ENCODE data around the gene NEDD9. TPM values are rescaled to one million over a fixed set of nuclear protein-coding genes. Genes with fewer than 3 reads are reported as not detected.
A peak's percentile ranks its signal among the peaks of the same experiment; 100 is the strongest.

Gene NEDD9
- total and polyA plus RNA-seq, 2 of the 13 experiments (the other 11 are each of a cell fraction or from before 2014, with no cell fraction given), result 27.1 to 389 TPM

DNA sequence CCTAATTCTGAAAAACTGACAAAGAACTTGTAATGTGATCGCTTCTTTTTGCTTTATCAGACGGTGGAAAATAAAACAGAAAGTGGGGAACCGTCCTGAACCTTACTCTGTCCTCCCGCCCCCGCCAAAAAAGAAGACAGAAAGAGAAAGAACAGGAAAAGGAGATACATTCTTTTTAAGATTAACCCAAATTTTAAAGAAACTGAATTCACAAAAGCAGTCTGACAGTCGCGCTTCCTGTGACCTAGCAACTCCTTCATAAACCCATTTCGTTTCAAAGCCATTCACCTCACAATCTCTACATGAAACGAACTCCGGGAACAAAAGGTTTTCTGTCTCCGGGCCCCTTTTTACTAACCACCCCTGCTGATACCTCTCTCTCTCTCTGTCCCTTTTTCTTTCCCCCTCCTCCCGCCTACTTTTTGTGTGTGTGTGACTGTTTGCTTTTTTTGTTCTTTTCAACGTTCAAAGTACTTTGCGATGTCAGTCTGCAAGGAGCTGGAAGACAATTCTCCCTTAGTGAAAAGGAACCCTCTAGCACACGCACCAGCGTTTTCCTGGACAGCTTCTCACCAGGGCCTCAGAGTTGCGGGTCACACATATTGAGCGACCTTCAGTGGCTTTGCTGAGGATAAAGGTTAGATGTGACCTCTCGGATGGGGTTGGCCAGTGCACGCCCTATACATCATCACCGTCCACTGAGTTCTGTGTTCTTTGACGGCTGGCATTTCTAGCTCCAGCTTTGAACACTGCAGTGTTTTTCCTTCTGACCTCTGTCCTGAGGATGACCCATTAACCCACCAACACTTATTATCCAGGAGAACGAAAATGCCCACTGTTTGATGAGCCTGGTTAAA lies 530 bp upstream of the NEDD9 start (continued):
- TF ChIP-seq ZNF33A (CRISPR knock-in tag; IDR thresholded peaks at IDR 0.05; ENCODE audit: borderline replicate concordance) (no peak), SPEN (CRISPR knock-in tag; IDR thresholded peaks at IDR 0.05; ENCODE audit: low read depth) (peak; percentile 88; the same call in 1 of the 2 replicates), GFI1 (CRISPR knock-in tag; IDR thresholded peaks at IDR 0.05; ENCODE audit: borderline replicate concordance) (0 out of 2 replicates have a peak, but pooled peaks have one; percentile 48), FOXA1 (IDR thresholded peaks at IDR 0.05) (no peak), FOXA1 (CRISPR knock-in tag; IDR thresholded peaks at IDR 0.05) (peak; percentile 59), MEIS2 (CRISPR knock-in tag; IDR thresholded peaks at IDR 0.05) (peak; percentile 94), ETV5 (CRISPR knock-in tag; IDR thresholded peaks at IDR 0.05; ENCODE audit: borderline replicate concordance) (peak; percentile 62), HMG20A (CRISPR knock-in tag; IDR thresholded peaks at IDR 0.05; ENCODE audit: borderline replicate concordance) (peak; percentile 76; the same call in 1 of the 2 replicates), ZFX (CRISPR knock-in tag; IDR thresholded peaks at IDR 0.05; ENCODE audit: low read depth) (peak; percentile 62), ZNF775 (CRISPR knock-in tag; IDR thresholded peaks at IDR 0.05; ENCODE audit: borderline replicate concordance) (0 out of 2 replicates have a peak, but pooled peaks have one; percentile 63), ZIK1 (CRISPR knock-in tag; IDR thresholded peaks at IDR 0.05; ENCODE audit: borderline replicate concordance, low read depth) (0 out of 2 replicates have a peak, but pooled peaks have one; percentile 13), RFXAP (CRISPR knock-in tag; IDR thresholded peaks at IDR 0.05; ENCODE audit: borderline replicate concordance) (peak; percentile 79; the same call in 1 of the 2 replicates), NR3C1 (CRISPR knock-in tag; IDR thresholded peaks at IDR 0.05) (no peak), ZFP36L1 (CRISPR knock-in tag; IDR thresholded peaks at IDR 0.05) (no peak; the same call in 1 of the 2 replicates), ATF1 (CRISPR knock-in tag; IDR thresholded peaks at IDR 0.05) (peak; percentile 71), KLF13 (CRISPR knock-in tag; IDR thresholded peaks at IDR 0.05) (no peak), ZNF674 (CRISPR knock-in tag; IDR thresholded peaks at IDR 0.05; ENCODE audit: low read depth) (no peak), ZNF737 (CRISPR knock-in tag; IDR thresholded peaks at IDR 0.05; ENCODE audit: borderline replicate concordance) (no peak), ZNF34 (CRISPR knock-in tag; IDR thresholded peaks at IDR 0.05; ENCODE audit: borderline replicate concordance) (no peak), ZNF263 (CRISPR knock-in tag; IDR thresholded peaks at IDR 0.05) (peak; percentile 46; the same call in 1 of the 2 replicates), CREM (IDR thresholded peaks at IDR 0.05) (peak; percentile 59; the same call in 1 of the 2 replicates), CREM (CRISPR knock-in tag; IDR thresholded peaks at IDR 0.05) (no peak), ZSCAN30 (CRISPR knock-in tag; IDR thresholded peaks at IDR 0.05) (peak; percentile 84; the same call in 1 of the 2 replicates)
- TF ChIP-seq, protein P1, sequence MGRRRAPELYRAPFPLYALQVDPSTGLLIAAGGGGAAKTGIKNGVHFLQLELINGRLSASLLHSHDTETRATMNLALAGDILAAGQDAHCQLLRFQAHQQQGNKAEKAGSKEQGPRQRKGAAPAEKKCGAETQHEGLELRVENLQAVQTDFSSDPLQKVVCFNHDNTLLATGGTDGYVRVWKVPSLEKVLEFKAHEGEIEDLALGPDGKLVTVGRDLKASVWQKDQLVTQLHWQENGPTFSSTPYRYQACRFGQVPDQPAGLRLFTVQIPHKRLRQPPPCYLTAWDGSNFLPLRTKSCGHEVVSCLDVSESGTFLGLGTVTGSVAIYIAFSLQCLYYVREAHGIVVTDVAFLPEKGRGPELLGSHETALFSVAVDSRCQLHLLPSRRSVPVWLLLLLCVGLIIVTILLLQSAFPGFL (CRISPR knock-in tag; IDR thresholded peaks at IDR 0.05), result no peak
- TF ChIP-seq, protein P2, sequence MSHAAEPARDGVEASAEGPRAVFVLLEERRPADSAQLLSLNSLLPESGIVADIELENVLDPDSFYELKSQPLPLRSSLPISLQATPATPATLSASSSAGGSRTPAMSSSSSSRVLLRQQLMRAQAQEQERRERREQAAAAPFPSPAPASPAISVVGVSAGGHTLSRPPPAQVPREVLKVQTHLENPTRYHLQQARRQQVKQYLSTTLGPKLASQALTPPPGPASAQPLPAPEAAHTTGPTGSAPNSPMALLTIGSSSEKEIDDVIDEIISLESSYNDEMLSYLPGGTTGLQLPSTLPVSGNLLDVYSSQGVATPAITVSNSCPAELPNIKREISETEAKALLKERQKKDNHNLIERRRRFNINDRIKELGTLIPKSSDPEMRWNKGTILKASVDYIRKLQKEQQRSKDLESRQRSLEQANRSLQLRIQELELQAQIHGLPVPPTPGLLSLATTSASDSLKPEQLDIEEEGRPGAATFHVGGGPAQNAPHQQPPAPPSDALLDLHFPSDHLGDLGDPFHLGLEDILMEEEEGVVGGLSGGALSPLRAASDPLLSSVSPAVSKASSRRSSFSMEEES (CRISPR knock-in tag; IDR thresholded peaks at IDR 0.05), result peak; percentile 56
- TF ChIP-seq, protein P3, sequence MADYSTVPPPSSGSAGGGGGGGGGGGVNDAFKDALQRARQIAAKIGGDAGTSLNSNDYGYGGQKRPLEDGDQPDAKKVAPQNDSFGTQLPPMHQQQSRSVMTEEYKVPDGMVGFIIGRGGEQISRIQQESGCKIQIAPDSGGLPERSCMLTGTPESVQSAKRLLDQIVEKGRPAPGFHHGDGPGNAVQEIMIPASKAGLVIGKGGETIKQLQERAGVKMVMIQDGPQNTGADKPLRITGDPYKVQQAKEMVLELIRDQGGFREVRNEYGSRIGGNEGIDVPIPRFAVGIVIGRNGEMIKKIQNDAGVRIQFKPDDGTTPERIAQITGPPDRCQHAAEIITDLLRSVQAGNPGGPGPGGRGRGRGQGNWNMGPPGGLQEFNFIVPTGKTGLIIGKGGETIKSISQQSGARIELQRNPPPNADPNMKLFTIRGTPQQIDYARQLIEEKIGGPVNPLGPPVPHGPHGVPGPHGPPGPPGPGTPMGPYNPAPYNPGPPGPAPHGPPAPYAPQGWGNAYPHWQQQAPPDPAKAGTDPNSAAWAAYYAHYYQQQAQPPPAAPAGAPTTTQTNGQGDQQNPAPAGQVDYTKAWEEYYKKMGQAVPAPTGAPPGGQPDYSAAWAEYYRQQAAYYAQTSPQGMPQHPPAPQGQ (CRISPR knock-in tag; IDR thresholded peaks at IDR 0.05; ENCODE audit: borderline replicate concordance), result no peak

Data from HepG2 (cell line).